Mesenchymal stem cell (in vitro differentiated cells and primary cell): ENCODE measurements around the gene ADARB2.

Experiments used
- DNase-seq: peaks from one replicate; pipeline ENCODE4 v3.0.0-alpha.2; 2013
- H2AFZ ChIP-seq: one replicate; pipeline ENCODE4 v1.6.1; 2013; ENCODE audit warnings: low read depth, mild to moderate bottlenecking, control low read depth, inconsistent platforms, low read length, moderate library complexity
- H2AK5ac ChIP-seq: 2 replicates; pipeline ENCODE4 v1.6.1; 2013; ENCODE audit warnings: low read length, moderate library complexity, mild to moderate bottlenecking, inconsistent platforms; ENCODE audit not compliant: severe bottlenecking
- H2BK120ac ChIP-seq: one replicate; pipeline ENCODE4 v1.6.1; 2013; ENCODE audit warnings: low read depth, mild to moderate bottlenecking, inconsistent platforms, low read length, moderate library complexity
- H2BK12ac ChIP-seq, 2 experiments: one replicate each; pipeline ENCODE4 v1.6.1; 2013; ENCODE audit warnings: inconsistent platforms in 2 of 2, low read length in 2 of 2, mild to moderate bottlenecking in 2 of 2, moderate library complexity in 2 of 2, control low read depth in 1 of 2
- H2BK15ac ChIP-seq: one replicate; pipeline ENCODE4 v1.6.1; 2013; ENCODE audit warnings: mild to moderate bottlenecking, low read depth, inconsistent platforms; ENCODE audit not compliant: poor library complexity, severe bottlenecking
- H2BK5ac ChIP-seq: 2 replicates; pipeline ENCODE4 v1.6.1; 2013; ENCODE audit warnings: low read depth, mild to moderate bottlenecking, low read length, control low read depth, inconsistent platforms; ENCODE audit not compliant: poor library complexity, severe bottlenecking
- H3K14ac ChIP-seq, 2 experiments: one replicate each; pipeline ENCODE4 v1.6.1; 2013; ENCODE audit warnings: inconsistent platforms in 2 of 2, low read length in 2 of 2, control low read depth in 1 of 2, mild to moderate bottlenecking in 1 of 2, moderate library complexity in 1 of 2
- H3K18ac ChIP-seq, 2 experiments: one replicate each; pipeline ENCODE4 v1.6.1; 2013; ENCODE audit warnings: inconsistent platforms in 2 of 2, low read length in 2 of 2, control low read depth in 1 of 2, low read depth in 1 of 2, mild to moderate bottlenecking in 1 of 2
- H3K23ac ChIP-seq, 2 experiments: one replicate each; pipeline ENCODE4 v1.6.1; 2013; ENCODE audit warnings: inconsistent platforms in 2 of 2, low read length in 2 of 2, mild to moderate bottlenecking in 2 of 2, moderate library complexity in 2 of 2, control low read depth in 1 of 2
- H3K27ac ChIP-seq: 2 replicates; pipeline ENCODE4 v1.5.1; 2013; ENCODE audit warnings: mild to moderate bottlenecking, moderate library complexity, low read length, control low read depth, inconsistent platforms; ENCODE audit not compliant: poor library complexity, severe bottlenecking
- H3K27me3 ChIP-seq, 2 experiments: 2 replicates each; pipeline versions ENCODE4 v1.6.1 to v1.7.0; 2013; ENCODE audit warnings: low read length in 2 of 2, mild to moderate bottlenecking in 2 of 2, moderate library complexity in 2 of 2, control low read depth in 1 of 2, inconsistent platforms in 1 of 2; ENCODE audit not compliant: control insufficient read depth in 1 of 2, insufficient read depth in 1 of 2
- H3K36me3 ChIP-seq, 2 experiments: 2 replicates each; pipeline versions ENCODE4 v1.6.1 to v1.7.0; 2013; ENCODE audit warnings: low read length in 2 of 2, control low read depth in 1 of 2, inconsistent platforms in 1 of 2, low read depth in 1 of 2, mild to moderate bottlenecking in 1 of 2; ENCODE audit not compliant: insufficient read depth in 2 of 2, control insufficient read depth in 1 of 2
- H3K4ac ChIP-seq, 2 experiments: one replicate each; pipeline ENCODE4 v1.6.1; 2013; ENCODE audit warnings: inconsistent platforms in 2 of 2, low read length in 2 of 2, mild to moderate bottlenecking in 2 of 2, moderate library complexity in 2 of 2, control low read depth in 1 of 2, low read depth in 1 of 2
- H3K4me1 ChIP-seq: 2 replicates; pipeline ENCODE4 v1.6.1; 2013; ENCODE audit warnings: low read depth, low read length, control low read depth; ENCODE audit not compliant: control insufficient read depth, insufficient read depth
- H3K4me2 ChIP-seq: 2 replicates; pipeline ENCODE4 v1.6.1; 2013; ENCODE audit warnings: low read length, mild to moderate bottlenecking, inconsistent platforms; ENCODE audit not compliant: poor library complexity, severe bottlenecking
- H3K4me3 ChIP-seq, 2 experiments: 2 replicates each; pipeline versions ENCODE4 v1.5.1 to v1.7.0; 2013; ENCODE audit warnings: low read length in 2 of 2, mild to moderate bottlenecking in 2 of 2, control low read depth in 1 of 2, low read depth in 1 of 2; ENCODE audit not compliant: insufficient read depth in 1 of 2
- H3K79me1 ChIP-seq: replicated peaks from 2 replicates; pipeline ENCODE4 v1.6.1; 2013; ENCODE audit warnings: mild to moderate bottlenecking, control low read depth, low read length, inconsistent platforms; ENCODE audit not compliant: poor library complexity, severe bottlenecking
- H3K9ac ChIP-seq: 2 replicates; pipeline ENCODE4 v1.7.0; 2013; ENCODE audit warnings: mild to moderate bottlenecking, low read length, moderate library complexity
- H3K9me3 ChIP-seq: 2 replicates; pipeline ENCODE4 v1.7.0; 2013; ENCODE audit warnings: mild to moderate bottlenecking, low read length; ENCODE audit not compliant: control insufficient read depth
- H4K8ac ChIP-seq: one replicate; pipeline ENCODE4 v1.6.1; 2013; ENCODE audit warnings: inconsistent platforms, mild to moderate bottlenecking, low read length, moderate library complexity
- H4K91ac ChIP-seq: one replicate; pipeline ENCODE4 v1.6.1; 2013; ENCODE audit warnings: mild to moderate bottlenecking, low read length, inconsistent platforms
- whole genome bisulfite sequencing: methylation state at CpG from one replicate; pipeline ENCODE4 v1.1.7; 2013; ENCODE audit warnings: mixed read lengths; 5-methylcytosine and 5-hydroxymethylcytosine counted together

The ADARB2 gene

GRCh38 chr10:1270906-1271305, 466.4 kb downstream of the ADARB2 start:
- 89% methylated on average over 15 of the region's 15 CpGs for WGBS
- Histone ChIP-seq H4K91ac (no peak overlapping the region), H3K14ac (no peak overlapping the region), H3K18ac (no peak overlapping the region), H2BK120ac (no peak overlapping the region), H2AFZ (no peak overlapping the region), H3K4ac (no peak overlapping the region), H3K4me1 (peaks cover 4% of the 10 kb centered on the region), H4K8ac (no peak overlapping the region), H3K9ac (no peak overlapping the region), H3K27ac (no peak overlapping the region), H2BK12ac (no peak overlapping the region), H3K23ac (no peak overlapping the region), H2BK5ac (no peak overlapping the region), H2BK15ac (no peak overlapping the region), H2AK5ac (no peak overlapping the region), H3K4me3 (no peak overlapping the region), H3K4me2 (no peak overlapping the region), H3K9me3 (no peaks in the 10 kb centered on the region), H3K27me3 (no peaks in the 10 kb centered on the region), H3K36me3 (no peaks in the 10 kb centered on the region), H3K79me1 (no peaks in the 10 kb centered on the region)
- no peak for DNase-seq

DNA sequence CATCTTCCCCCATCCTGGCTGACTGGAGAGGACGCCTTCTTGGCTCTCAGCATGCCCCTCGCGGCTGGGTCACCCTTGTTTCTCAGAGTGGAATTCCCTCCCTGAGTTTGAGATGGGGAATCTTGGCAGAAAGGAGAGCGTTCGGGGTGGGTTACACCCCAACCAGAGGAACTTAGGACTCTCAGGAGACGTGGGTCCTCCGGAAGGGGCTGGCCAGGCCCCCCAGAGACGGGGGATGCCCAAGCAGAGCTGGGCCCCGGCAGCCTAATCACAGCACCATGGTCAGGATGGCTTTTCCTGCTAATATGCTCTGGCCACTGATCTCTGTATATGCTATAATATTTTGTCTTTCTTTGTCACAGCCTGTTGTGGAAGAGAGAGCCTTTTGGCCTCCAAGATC, 466.8 kb downstream of the ADARB2 start:
- Histone ChIP-seq H2AK5ac (no peak overlapping the region), H3K9me3 (no peaks in the 10 kb centered on the region)
- WGBS = 93% methylated on average over 8 of the region's 9 CpGs

DNA sequence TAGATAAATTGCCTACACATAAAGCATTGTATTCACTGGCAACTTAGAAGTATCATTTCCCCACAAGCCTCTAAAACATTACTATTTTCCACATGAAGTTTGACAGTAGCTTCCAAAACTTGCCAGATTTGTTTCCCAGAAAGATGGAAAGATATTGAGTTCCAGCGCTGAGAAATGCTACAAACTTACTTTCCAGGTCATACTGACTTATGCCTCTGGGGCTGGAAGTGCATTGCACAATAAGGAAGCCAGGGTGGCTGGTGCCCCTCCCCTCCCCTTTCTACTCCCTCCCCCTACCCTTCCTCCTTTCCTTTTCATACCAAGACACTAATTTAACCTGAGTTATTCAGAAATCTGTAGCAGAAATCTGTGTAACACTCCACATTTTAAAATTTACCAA, 468.5 kb downstream of the ADARB2 start:
- no peak for DNase-seq
- Histone ChIP-seq H3K27ac (no peak overlapping the region), H3K23ac (no peak overlapping the region), H2BK120ac (no peak overlapping the region), H2BK12ac (no peak overlapping the region), H2AFZ (no peak overlapping the region), H3K14ac (no peak overlapping the region), H3K4me2 (no peak overlapping the region), H3K9ac (no peak overlapping the region), H3K4me1 (no peaks in the 10 kb centered on the region), H4K8ac (no peak overlapping the region), H3K36me3 (no peaks in the 10 kb centered on the region), H2AK5ac (no peak overlapping the region), H3K27me3 (no peaks in the 10 kb centered on the region), H3K9me3 (no peaks in the 10 kb centered on the region), H3K4ac (no peak overlapping the region), H3K18ac (no peak overlapping the region), H4K91ac (no peak overlapping the region), H2BK5ac (no peak overlapping the region), H3K79me1 (no peaks in the 10 kb centered on the region), H2BK15ac (no peak overlapping the region), H3K4me3 (no peak overlapping the region)
- WGBS = 5% methylated on average over 1 of the region's 1 CpG

More for the DNA sequence above, 466.8 kb downstream of the ADARB2 start:
- Histone ChIP-seq H2BK15ac (no peak overlapping the region), H3K4me1 (peaks cover 4% of the 10 kb centered on the region), H2BK5ac (no peak overlapping the region), H2BK120ac (no peak overlapping the region), H3K4ac (no peak overlapping the region), H3K14ac (no peak overlapping the region), H3K27ac (no peak overlapping the region), H3K23ac (no peak overlapping the region), H3K27me3 (no peaks in the 10 kb centered on the region), H3K4me3 (no peak overlapping the region), H3K36me3 (no peaks in the 10 kb centered on the region), H3K79me1 (no peaks in the 10 kb centered on the region), H3K18ac (no peak overlapping the region), H4K91ac (no peak overlapping the region), H3K4me2 (no peak overlapping the region), H3K9ac (no peak overlapping the region), H2AFZ (no peak overlapping the region), H4K8ac (no peak overlapping the region), H2BK12ac (no peak overlapping the region)
- DNase-seq = no peak

- 58% methylated on average over 5 of the region's 7 CpGs for WGBS
- H2BK15ac ChIP-seq = no peak overlapping the region
- no peak overlapping the region for H3K4me3 ChIP-seq
- no peaks in the 10 kb centered on the region for H3K79me1 ChIP-seq
- no peaks in the 10 kb centered on the region for H3K9me3 ChIP-seq
- no peak overlapping the region for H3K14ac ChIP-seq
- no peak overlapping the region for H2AFZ ChIP-seq
- no peak overlapping the region for H3K9ac ChIP-seq
- no peak overlapping the region for H3K27ac ChIP-seq
- H3K4me1 ChIP-seq = no peaks in the 10 kb centered on the region
- H2BK120ac ChIP-seq = no peak overlapping the region
- no peak overlapping the region for H2BK12ac ChIP-seq
- no peak overlapping the region for H3K23ac ChIP-seq
- no peak for DNase-seq
- H4K91ac ChIP-seq = no peak overlapping the region
- no peak overlapping the region for H3K18ac ChIP-seq
- no peak overlapping the region for H3K4ac ChIP-seq
- H3K4me2 ChIP-seq = no peak overlapping the region
- no peak overlapping the region for H4K8ac ChIP-seq
- no peak overlapping the region for H2AK5ac ChIP-seq
- H2BK5ac ChIP-seq = no peak overlapping the region
- H3K36me3 ChIP-seq = no peaks in the 10 kb centered on the region
- no peaks in the 10 kb centered on the region for H3K27me3 ChIP-seq
These were observed 469.8 kb downstream of the ADARB2 start for GRCh38 chr10:1267568-1267967.
